DND-41 (cell line): ENCODE data around the gene PDLIM5.

Experiments
- ATAC-seq: fragments of 200-7000 bp; cut with Tn5 transposase; 3 replicates; pipeline ENCODE4 v1.9.1; 2021; ENCODE audit warnings: low read depth; ENCODE audit not compliant: insufficient read depth
- DNase-seq: peaks from one replicate; pipeline ENCODE4 v3.0.0-alpha.2; 2020
- H2AFZ ChIP-seq: 2 replicates; pipeline ENCODE4 v1.6.0; 2012; ENCODE audit warnings: low read depth, low read length
- H3K27ac ChIP-seq: 2 replicates; pipeline ENCODE4 v1.5.1; 2012; ENCODE audit warnings: low read length, inconsistent platforms
- H3K27me3 ChIP-seq: fragments of 200-600 bp; sonication (generic); 2 replicates; pipeline ENCODE4 v1.6.0; 2012; ENCODE audit warnings: low read length, mild to moderate bottlenecking, inconsistent platforms; ENCODE audit not compliant: insufficient read depth, poor library complexity
- H3K36me3 ChIP-seq: 2 replicates; pipeline ENCODE4 v1.5.1; 2012; ENCODE audit warnings: low read length, inconsistent platforms; ENCODE audit not compliant: insufficient read depth
- H3K4me1 ChIP-seq: 2 replicates; pipeline ENCODE4 v1.5.1; 2012; ENCODE audit warnings: mild to moderate bottlenecking, low read length; ENCODE audit not compliant: insufficient read depth
- H3K4me2 ChIP-seq: 2 replicates; pipeline ENCODE4 v1.6.0; 2012; ENCODE audit warnings: mild to moderate bottlenecking, moderate library complexity, low read length, inconsistent platforms; ENCODE audit not compliant: insufficient read depth
- H3K4me3 ChIP-seq, 2 experiments: fragments of 200-600 bp in 1 of 2; shearing (Covaris generic) in 1 of 2; 2 replicates each; pipeline ENCODE4 v1.5.1; 2012 to 2016; ENCODE audit warnings: inconsistent platforms in 2 of 2, low read length in 2 of 2, mild to moderate bottlenecking in 2 of 2, low read depth in 1 of 2, moderate library complexity in 1 of 2
- H3K79me2 ChIP-seq: 2 replicates; pipeline ENCODE4 v1.6.0; 2012; ENCODE audit warnings: low read length, inconsistent platforms; ENCODE audit not compliant: insufficient read depth
- H3K9ac ChIP-seq: 2 replicates; pipeline ENCODE4 v1.6.0; 2012; ENCODE audit warnings: low read depth, mild to moderate bottlenecking, inconsistent platforms, low read length, moderate library complexity
- H3K9me3 ChIP-seq: 2 replicates; pipeline ENCODE4 v1.5.1; 2012; ENCODE audit warnings: low read length, moderate library complexity, mild to moderate bottlenecking, inconsistent platforms; ENCODE audit not compliant: insufficient read depth, severe bottlenecking
- H4K20me1 ChIP-seq: 2 replicates; pipeline ENCODE4 v1.6.0; 2012; ENCODE audit warnings: low read length; ENCODE audit not compliant: insufficient read depth
- CTCF ChIP-seq: IDR thresholded peaks from 2 replicates; pipeline ENCODE4 v1.5.1; 2012; ENCODE audit warnings: borderline replicate concordance, low read length, moderate library complexity, mild to moderate bottlenecking; ENCODE audit not compliant: poor library complexity, severe bottlenecking; ENCODE audit errors: extremely low read depth
- EZH2 ChIP-seq: IDR thresholded peaks from 3 replicates; pipeline ENCODE4 v1.6.1; 2012; ENCODE audit warnings: borderline replicate concordance, low read depth, mild to moderate bottlenecking, moderate library complexity, low read length, inconsistent platforms; ENCODE audit not compliant: severe bottlenecking

The PDLIM5 gene

GRCh38 chr4:94570558-94570957 is 118.8 kb downstream of the PDLIM5 start:
- Histone ChIP-seq H3K79me2 (no peaks in the 10 kb centered on the region), H3K36me3 (peaks cover under 1% of the 10 kb centered on the region), H3K4me1 (0 out of 2 replicates have a peak, but pooled peaks cover 2% of the 10 kb centered on the region), H3K4me2 (no peak overlapping the region), H3K9me3 (no peaks in the 10 kb centered on the region), H4K20me1 (no peaks in the 10 kb centered on the region), H2AFZ (no peak overlapping the region), H3K9ac (no peak overlapping the region), H3K27me3 (no peaks in the 10 kb centered on the region), H3K4me3 (no peak overlapping the region), H3K27ac (no peak overlapping the region)
- ATAC-seq (no peak), DNase-seq (no peak)
- TF ChIP-seq CTCF (no peak), EZH2 (no peak)

- Histone ChIP-seq H3K27me3 (no peaks in the 10 kb centered on the region), H3K79me2 (no peaks in the 10 kb centered on the region), H3K4me1 (0 out of 2 replicates have a peak, but pooled peaks cover 2% of the 10 kb centered on the region), H3K9ac (no peak overlapping the region), H3K27ac (no peak overlapping the region), H2AFZ (no peak overlapping the region), H4K20me1 (no peaks in the 10 kb centered on the region), H3K4me2 (no peak overlapping the region), H3K4me3 (no peak overlapping the region), H3K9me3 (no peaks in the 10 kb centered on the region), H3K36me3 (peaks cover 4% of the 10 kb centered on the region)
- no peak for TF ChIP-seq CTCF
- TF ChIP-seq EZH2: no peak
- ATAC-seq: no peak
- no peak for DNase-seq
Measured at GRCh38 chr4:94571298-94571697, 119.6 kb downstream of the PDLIM5 start.

- DNase-seq (no peak), ATAC-seq (no peak)
- Histone ChIP-seq H3K27me3 (no peaks in the 10 kb centered on the region), H3K4me2 (no peak overlapping the region), H3K36me3 (peaks cover 4% of the 10 kb centered on the region), H3K27ac (no peak overlapping the region), H4K20me1 (no peaks in the 10 kb centered on the region), H3K4me1 (0 out of 2 replicates have a peak, but pooled peaks cover 2% of the 10 kb centered on the region), H3K4me3 (no peak overlapping the region), H2AFZ (no peak overlapping the region), H3K9ac (no peak overlapping the region), H3K79me2 (no peaks in the 10 kb centered on the region), H3K9me3 (no peaks in the 10 kb centered on the region)
- TF ChIP-seq CTCF (no peak), EZH2 (no peak)
Measured at GRCh38 chr4:94571715-94572114, 120.0 kb downstream of the PDLIM5 start.

- Histone ChIP-seq H2AFZ (no peak overlapping the region), H3K9me3 (no peaks in the 10 kb centered on the region), H3K27ac (no peak overlapping the region), H3K79me2 (no peaks in the 10 kb centered on the region), H3K9ac (no peak overlapping the region), H3K27me3 (no peaks in the 10 kb centered on the region), H4K20me1 (no peaks in the 10 kb centered on the region), H3K4me2 (no peak overlapping the region), H3K36me3 (peaks cover 4% of the 10 kb centered on the region), H3K4me1 (no peaks in the 10 kb centered on the region), H3K4me3 (no peak overlapping the region)
- TF ChIP-seq CTCF: no peak
- TF ChIP-seq EZH2: no peak
- ATAC-seq (no peak), DNase-seq (no peak)
Measured at GRCh38 chr4:94574050-94574449, 122.3 kb downstream of the PDLIM5 start.
